GM12801 (cell line): ENCODE results near the gene SUGCT.

ENCODE experiments used
- TF ChIP-seq, protein P1 (sequence below): IDR thresholded peaks from one replicate; pipeline ENCODE4 v1.5.1; 2011; ENCODE audit warnings: control low read depth; ENCODE audit not compliant: insufficient read length; ENCODE audit errors: extremely low read depth

The SUGCT gene

DNA sequence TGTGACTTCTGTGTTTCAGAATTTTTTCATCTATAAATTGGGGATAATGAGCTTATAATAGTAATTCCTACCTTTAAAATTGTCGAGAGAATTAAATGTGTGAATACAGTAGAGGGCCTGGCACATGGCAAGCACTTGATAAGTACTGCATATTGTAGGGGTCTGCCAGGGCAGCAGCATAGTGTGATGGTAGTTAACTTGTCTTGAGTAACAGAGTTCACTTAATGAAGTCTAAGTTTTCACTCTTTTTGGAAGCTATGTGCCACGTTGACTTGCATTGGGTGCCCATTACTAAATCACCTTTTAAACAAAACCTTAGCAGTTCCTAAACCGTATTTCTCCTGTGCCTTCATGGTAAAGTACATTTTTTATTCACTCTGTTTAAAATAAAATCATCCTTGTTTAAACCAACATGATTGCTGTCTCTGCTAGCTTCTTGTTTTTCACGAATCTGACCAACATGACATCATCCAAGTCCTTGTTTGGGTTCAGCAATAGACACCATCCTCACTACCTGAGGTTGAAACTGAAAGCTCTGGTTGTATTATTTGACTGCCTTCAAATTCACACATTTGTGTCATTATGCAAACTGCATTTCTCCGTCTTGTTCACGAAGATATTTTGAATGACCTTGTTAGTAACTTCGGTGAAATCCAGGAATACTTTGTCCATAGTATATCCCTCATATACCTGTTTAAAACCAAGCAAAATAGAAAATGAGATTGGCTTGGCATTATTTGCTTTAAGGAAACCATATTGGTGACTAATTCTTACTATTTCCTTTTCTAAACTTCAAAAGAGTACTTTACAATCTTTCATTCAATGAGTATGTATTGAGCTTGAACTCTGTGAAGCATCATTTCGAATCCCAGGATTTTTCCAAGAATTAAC lies 340.2 kb downstream of the SUGCT start:
- TF ChIP-seq, protein P1, sequence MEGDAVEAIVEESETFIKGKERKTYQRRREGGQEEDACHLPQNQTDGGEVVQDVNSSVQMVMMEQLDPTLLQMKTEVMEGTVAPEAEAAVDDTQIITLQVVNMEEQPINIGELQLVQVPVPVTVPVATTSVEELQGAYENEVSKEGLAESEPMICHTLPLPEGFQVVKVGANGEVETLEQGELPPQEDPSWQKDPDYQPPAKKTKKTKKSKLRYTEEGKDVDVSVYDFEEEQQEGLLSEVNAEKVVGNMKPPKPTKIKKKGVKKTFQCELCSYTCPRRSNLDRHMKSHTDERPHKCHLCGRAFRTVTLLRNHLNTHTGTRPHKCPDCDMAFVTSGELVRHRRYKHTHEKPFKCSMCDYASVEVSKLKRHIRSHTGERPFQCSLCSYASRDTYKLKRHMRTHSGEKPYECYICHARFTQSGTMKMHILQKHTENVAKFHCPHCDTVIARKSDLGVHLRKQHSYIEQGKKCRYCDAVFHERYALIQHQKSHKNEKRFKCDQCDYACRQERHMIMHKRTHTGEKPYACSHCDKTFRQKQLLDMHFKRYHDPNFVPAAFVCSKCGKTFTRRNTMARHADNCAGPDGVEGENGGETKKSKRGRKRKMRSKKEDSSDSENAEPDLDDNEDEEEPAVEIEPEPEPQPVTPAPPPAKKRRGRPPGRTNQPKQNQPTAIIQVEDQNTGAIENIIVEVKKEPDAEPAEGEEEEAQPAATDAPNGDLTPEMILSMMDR = no peak

DNA sequence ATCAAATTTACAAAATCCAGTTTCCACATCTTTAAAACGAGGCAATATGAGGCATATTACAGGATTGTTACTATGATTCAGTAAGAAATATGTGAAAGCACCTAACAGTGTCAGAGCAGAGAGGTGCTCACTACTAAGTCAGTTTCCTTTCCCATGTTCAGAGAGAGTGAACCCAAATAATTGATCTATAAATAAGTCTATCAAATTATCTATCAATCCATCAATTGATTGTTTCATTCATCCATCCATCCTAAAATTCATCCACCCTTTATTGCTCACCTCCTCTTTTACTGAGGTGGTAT lies 340.8 kb downstream of the SUGCT start:
- TF ChIP-seq, protein P1 = no peak

DNA sequence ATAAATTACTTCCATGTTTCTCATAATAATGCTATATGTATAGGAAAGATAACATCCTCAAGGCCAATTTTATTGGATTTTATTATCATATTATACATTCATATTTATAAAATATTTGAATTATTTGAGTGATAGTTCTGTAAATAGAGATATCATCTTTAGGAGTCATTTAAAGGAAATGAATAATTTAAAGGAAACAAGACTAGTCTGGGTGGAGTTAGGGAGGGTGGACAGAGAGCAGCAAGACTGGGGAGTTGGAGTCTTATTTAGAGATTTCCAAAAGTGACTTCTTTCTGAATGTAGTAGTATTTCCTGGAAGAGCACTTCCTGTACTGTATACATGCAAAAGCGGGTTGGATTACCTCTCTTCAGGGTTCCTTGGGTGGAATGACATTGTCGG lies 342.3 kb downstream of the SUGCT start:
- TF ChIP-seq, protein P1 = no peak

DNA sequence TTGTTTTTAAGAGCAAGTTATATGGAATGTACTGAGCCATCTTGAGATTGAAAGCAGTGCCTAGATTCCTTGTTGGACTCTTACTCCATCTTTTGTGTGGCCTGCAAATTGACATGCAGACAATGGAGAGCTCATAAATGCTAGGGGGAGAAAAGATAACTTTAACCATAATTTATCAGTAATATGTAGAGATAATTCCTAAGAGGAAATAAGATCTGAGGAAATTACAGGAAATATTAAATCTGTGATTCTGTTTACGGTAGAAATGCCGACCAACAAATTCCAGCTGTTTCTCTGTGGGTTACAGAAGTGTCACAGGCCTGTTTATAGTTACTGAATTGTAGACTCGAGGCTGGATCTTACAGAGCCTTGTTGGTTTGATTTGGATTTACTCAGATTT lies 348.0 kb downstream of the SUGCT start:
- TF ChIP-seq, protein P1 = no peak

DNA sequence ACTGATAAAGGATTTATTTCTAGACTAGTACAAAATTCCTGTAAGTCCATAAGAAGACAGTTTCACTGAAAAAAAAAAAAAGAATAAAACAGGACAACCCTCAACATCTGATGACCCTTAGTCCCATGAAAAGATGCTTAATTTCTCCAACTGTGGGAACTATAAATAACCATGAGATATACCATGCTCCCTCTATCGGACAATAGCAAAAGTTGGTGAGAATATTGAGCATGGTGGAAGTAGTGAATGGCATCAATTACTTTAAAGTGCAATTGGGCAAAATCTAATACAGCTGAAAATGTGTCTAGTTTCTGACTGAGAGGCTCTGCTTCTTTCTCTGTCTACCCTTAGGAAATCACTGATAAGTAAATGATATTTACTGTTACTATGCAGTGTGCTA lies 348.8 kb downstream of the SUGCT start:
- TF ChIP-seq, protein P1 = no peak

DNA sequence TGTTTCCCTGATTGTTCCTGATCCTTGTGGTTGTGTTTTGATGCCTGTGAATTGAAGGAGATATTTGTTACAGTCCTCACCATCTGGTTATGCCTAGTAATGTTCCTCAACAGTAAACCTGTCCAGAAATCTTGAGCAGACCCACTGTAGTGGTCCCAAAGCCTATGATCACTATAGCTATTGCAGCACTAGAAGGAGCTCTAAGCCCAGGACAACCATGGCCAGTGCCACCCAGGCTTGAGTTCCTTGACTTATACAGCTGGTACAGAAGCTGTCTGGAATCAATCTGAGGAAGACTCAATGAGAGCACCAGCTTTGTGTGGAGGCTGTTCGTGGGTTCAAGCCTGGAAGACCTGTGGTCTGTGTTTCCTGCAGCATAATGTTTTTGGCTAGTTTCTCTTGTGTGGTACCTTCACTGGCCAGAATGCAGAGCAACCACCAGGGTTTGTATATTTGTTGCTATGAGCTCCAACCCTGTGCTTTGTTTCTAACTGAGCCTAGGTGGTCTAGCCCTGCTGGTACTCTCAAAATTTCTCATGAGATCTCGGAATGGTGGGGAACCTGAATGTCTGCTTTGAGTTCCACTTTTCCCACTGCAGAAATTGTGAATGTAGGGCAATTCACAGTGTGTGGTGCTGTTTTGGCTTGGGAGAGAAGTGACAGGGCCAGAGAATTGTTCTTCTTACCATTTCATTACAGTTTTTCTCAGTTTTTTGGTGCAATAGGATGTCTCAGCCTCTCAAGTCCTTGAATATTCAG lies 355.2 kb downstream of the SUGCT start:
- TF ChIP-seq, protein P1 = no peak

DNA sequence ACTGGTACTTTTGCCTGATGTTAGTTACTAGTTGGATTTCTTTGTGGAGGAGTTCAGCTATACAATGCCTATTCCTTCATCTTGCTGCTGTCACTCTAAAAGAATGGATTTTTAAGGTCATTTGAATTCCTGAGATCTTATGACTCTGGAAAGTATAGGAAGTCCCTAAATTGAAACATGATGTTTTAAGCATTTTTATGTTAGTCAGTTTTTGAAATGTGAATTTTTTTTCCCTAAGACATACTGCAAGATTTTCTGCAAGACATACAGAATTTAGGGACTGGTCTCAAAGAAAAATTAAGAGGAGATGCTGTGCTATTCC lies 355.8 kb downstream of the SUGCT start:
- TF ChIP-seq, protein P1 = no peak
